Activated CD4-positive, alpha-beta T cell treated with anti-CD3 and anti-CD28 coated beads, Interleukin-2, amount 10 ng/mL, durations not matched to agents 7 days and 5 days (primary cell): Measurements from ENCODE around the gene GMPS. TPM values are rescaled to one million over a fixed set of nuclear protein-coding genes. Genes with fewer than 3 reads are reported as not detected.
"Not testable (repeated sequence)": the region's sequence is repeated elsewhere in the genome, so short reads cannot be mapped to it uniquely, and the experiment has no call there.

Source experiments
- CTCF ChIA-PET: fragments of 350-600 bp; sonication (Branson Sonifier 250); formaldehyde crosslinking; loops from one replicate; lab custom pipeline; 2021; ENCODE audit warnings: antibody characterized with exemption; lab: Charles Lee
- POLR2A ChIA-PET: fragments of 350-600 bp; sonication (Branson Sonifier 250); formaldehyde crosslinking; loops from one replicate; lab custom pipeline; 2021; ENCODE audit warnings: antibody characterized with exemption; lab: Charles Lee
- DNase-seq: peaks from one replicate; pipeline ENCODE4 v3.0.0-alpha.2; 2020
- H3K27ac Mint-ChIP-seq: one replicate; pipeline ENCODE4 v1.8.0; 2021; ENCODE audit warnings: mild to moderate bottlenecking, moderate library complexity, mixed read lengths
- H3K27me3 Mint-ChIP-seq: one replicate; pipeline ENCODE4 v1.8.0; 2021; ENCODE audit warnings: mixed read lengths
- H3K36me3 Mint-ChIP-seq: one replicate; pipeline ENCODE4 v1.8.0; 2021; ENCODE audit warnings: low read depth, mixed read lengths
- H3K4me1 Mint-ChIP-seq: one replicate; pipeline ENCODE4 v1.8.0; 2021; ENCODE audit warnings: mixed read lengths
- H3K4me3 Mint-ChIP-seq: one replicate; pipeline ENCODE4 v1.8.0; 2021; ENCODE audit warnings: mild to moderate bottlenecking, moderate library complexity, mixed read lengths
- H3K9me3 Mint-ChIP-seq: one replicate; pipeline ENCODE4 v1.8.0; 2021; ENCODE audit warnings: mixed read lengths
- total RNA-seq, 2 experiments: library from RNA; stranded (reverse); gene quantifications; one replicate each; pipeline ENCODE4 v1.2.3, GENCODE V29; 2021

The GMPS gene
- total RNA-seq, 2 experiments from 2014 or later, result 92.1 to 99.2 TPM

GRCh38 chr3:155859859-155860258 lies 10.6 kb upstream of the GMPS start:
- peaks cover 6% of the 10 kb centered on the region for H3K27me3 Mint-ChIP-seq
- no peak overlapping the region for H3K4me3 Mint-ChIP-seq
- DNase-seq, result no peak
- peaks cover 39% of the 10 kb centered on the region for H3K4me1 Mint-ChIP-seq
- ChIA-PET CTCF (no interaction called here), POLR2A (no interaction called here)
- H3K36me3 Mint-ChIP-seq, result peaks cover 4% of the 10 kb centered on the region
- H3K27ac Mint-ChIP-seq, result no peak overlapping the region
- peaks cover 6% of the 10 kb centered on the region for H3K9me3 Mint-ChIP-seq

- H3K27ac Mint-ChIP-seq, POLR2A ChIA-PET, H3K36me3 Mint-ChIP-seq, H3K4me3 Mint-ChIP-seq, H3K9me3 Mint-ChIP-seq, H3K27me3 Mint-ChIP-seq, DNase-seq: not testable (repeated sequence)
- peaks cover 38% of the 10 kb centered on the region for H3K4me1 Mint-ChIP-seq
- CTCF ChIA-PET, result interaction anchor here (2.6 kb wide), 1 partner anchor 54 kb away, joined by 12 read pairs; the partner anchor contains the start of gene C3orf33
Observed at GRCh38 chr3:155860424-155860823, 10.0 kb upstream of the GMPS start.

- no peak for DNase-seq
- peaks cover 6% of the 10 kb centered on the region for H3K9me3 Mint-ChIP-seq
- H3K27me3 Mint-ChIP-seq, result peaks cover 6% of the 10 kb centered on the region
- peaks cover 35% of the 10 kb centered on the region for H3K4me1 Mint-ChIP-seq
- H3K36me3 Mint-ChIP-seq, result peaks cover 4% of the 10 kb centered on the region
- POLR2A ChIA-PET, result no interaction called here
- peak overlapping the region; percentile 86 for H3K27ac Mint-ChIP-seq
- CTCF ChIA-PET, result interaction anchor here (1.4 to 2.6 kb wide), 3 partner anchors 26 to 56 kb away, joined by 3 to 12 read pairs (median 3); partner anchors contain the start of gene C3orf33
- no peak overlapping the region for H3K4me3 Mint-ChIP-seq
Observed at GRCh38 chr3:155861476-155862183, 8.8 kb upstream of the GMPS start.

- H3K4me3 Mint-ChIP-seq, H3K27me3 Mint-ChIP-seq, H3K9me3 Mint-ChIP-seq, H3K36me3 Mint-ChIP-seq: not testable (repeated sequence)
- Mint-ChIP-seq H3K4me1 (peaks cover 33% of the 10 kb centered on the region), H3K27ac (peak overlapping the region; percentile 86)
- POLR2A ChIA-PET, result interaction anchor here (0.8 kb wide), 1 partner anchor 9 kb away, joined by 4 read pairs; no protein-coding TSS in a partner anchor
- CTCF ChIA-PET, result interaction anchor here (0.6 to 2.6 kb wide), 5 partner anchors 27 to 113 kb away, joined by 3 to 12 read pairs (median 3); partner anchors contain the start of gene C3orf33
- peak; percentile 68 for DNase-seq
Observed at GRCh38 chr3:155862290-155862982, 8.0 kb upstream of the GMPS start.

GRCh38 chr3:155863072-155863784 lies 7.2 kb upstream of the GMPS start:
- H3K27ac Mint-ChIP-seq, result peak overlapping the region; percentile 86
- no peak for DNase-seq
- H3K4me1 Mint-ChIP-seq, result peaks cover 33% of the 10 kb centered on the region
- CTCF ChIA-PET, result interaction anchor here (2.6 kb wide), 1 partner anchor 57 kb away, joined by 12 read pairs; the partner anchor contains the start of gene C3orf33
- H3K4me3 Mint-ChIP-seq, result no peak overlapping the region
- no peaks in the 10 kb centered on the region for H3K27me3 Mint-ChIP-seq
- POLR2A ChIA-PET, result interaction anchor here (0.8 kb wide), 1 partner anchor 10 kb away, joined by 4 read pairs; no protein-coding TSS in a partner anchor
- H3K36me3 Mint-ChIP-seq, result peaks cover 4% of the 10 kb centered on the region
- H3K9me3 Mint-ChIP-seq, result peaks cover 6% of the 10 kb centered on the region

- ChIA-PET POLR2A (interaction anchor here (1.7 kb wide), 1 partner anchor 16 kb away, joined by 6 read pairs; the partner anchor contains the start of gene SLC33A1), CTCF (interaction anchor here (0.7 to 3.0 kb wide), 10 partner anchors 9 to 120 kb away, joined by 3 to 13 read pairs (median 4); partner anchors contain the start of genes C3orf33 and SLC33A1)
- peak overlapping the region; percentile 97 for H3K27ac Mint-ChIP-seq
- no peaks in the 10 kb centered on the region for H3K27me3 Mint-ChIP-seq
- H3K36me3 Mint-ChIP-seq, result peaks cover 10% of the 10 kb centered on the region
- H3K4me1 Mint-ChIP-seq, result peaks cover 28% of the 10 kb centered on the region
- DNase-seq, result no peak
- peak overlapping the region; percentile 87 for H3K4me3 Mint-ChIP-seq
- no peaks in the 10 kb centered on the region for H3K9me3 Mint-ChIP-seq
Observed at GRCh38 chr3:155869691-155870090, 759 bp upstream of the GMPS start.

GRCh38 chr3:155870945-155871745 lies 695 bp downstream of the GMPS start:
- CTCF ChIA-PET, result interaction anchor here (0.9 to 3.0 kb wide), 5 partner anchors 8 to 65 kb away, joined by 3 to 13 read pairs (median 5); partner anchors contain the start of genes C3orf33 and SLC33A1

GRCh38 chr3:155871746-155872158 lies 1.3 kb downstream of the GMPS start:
- no peaks in the 10 kb centered on the region for H3K27me3 Mint-ChIP-seq

More at GRCh38 chr3:155870945-155871745, 695 bp downstream of the GMPS start:
- H3K27ac Mint-ChIP-seq, result peak overlapping the region; percentile 96
- no peaks in the 10 kb centered on the region for H3K9me3 Mint-ChIP-seq
- peaks cover 33% of the 10 kb centered on the region for H3K4me1 Mint-ChIP-seq
- H3K36me3 Mint-ChIP-seq, result peaks cover 10% of the 10 kb centered on the region
- peak; percentile 61 for DNase-seq
- H3K27me3 Mint-ChIP-seq, result no peaks in the 10 kb centered on the region
- POLR2A ChIA-PET, result interaction anchor here (0.6 to 1.7 kb wide), 2 partner anchors 17 to 66 kb away, joined by 4 to 6 read pairs; partner anchors contain the start of gene SLC33A1
- H3K4me3 Mint-ChIP-seq, result peak overlapping the region; percentile 100

GRCh38 chr3:155872904-155873646 lies 2.6 kb downstream of the GMPS start:
- H3K36me3 Mint-ChIP-seq, result peaks cover 10% of the 10 kb centered on the region
- no peaks in the 10 kb centered on the region for H3K27me3 Mint-ChIP-seq
- H3K9me3 Mint-ChIP-seq, result no peaks in the 10 kb centered on the region
- ChIA-PET CTCF (no interaction called here), POLR2A (no interaction called here)
- DNase-seq, result no peak
- H3K4me1 Mint-ChIP-seq, result peaks cover 41% of the 10 kb centered on the region
- no peak overlapping the region for H3K27ac Mint-ChIP-seq
- H3K4me3 Mint-ChIP-seq, result peak overlapping the region; percentile 100

More at GRCh38 chr3:155871746-155872158, 1.3 kb downstream of the GMPS start:
- H3K4me1 Mint-ChIP-seq, result peaks cover 33% of the 10 kb centered on the region
- CTCF ChIA-PET, result interaction anchor here (0.9 to 3.0 kb wide), 3 partner anchors 19 to 66 kb away, joined by 3 to 13 read pairs (median 9); partner anchors contain the start of genes C3orf33 and SLC33A1
- H3K9me3 Mint-ChIP-seq, result no peaks in the 10 kb centered on the region
- H3K36me3 Mint-ChIP-seq, result peaks cover 10% of the 10 kb centered on the region
- H3K27ac Mint-ChIP-seq, result peak overlapping the region; percentile 96
- no peak for DNase-seq
- POLR2A ChIA-PET, result no interaction called here
- peak overlapping the region; percentile 100 for H3K4me3 Mint-ChIP-seq

GRCh38 chr3:155876037-155876436 lies 5.6 kb downstream of the GMPS start:
- peaks cover 10% of the 10 kb centered on the region for H3K36me3 Mint-ChIP-seq
- peaks cover 45% of the 10 kb centered on the region for H3K4me1 Mint-ChIP-seq
- ChIA-PET CTCF (no interaction called here), POLR2A (no interaction called here)
- H3K27me3 Mint-ChIP-seq, result no peaks in the 10 kb centered on the region
- no peaks in the 10 kb centered on the region for H3K9me3 Mint-ChIP-seq
- DNase-seq, result no peak
- H3K4me3 Mint-ChIP-seq, result no peak overlapping the region
- H3K27ac Mint-ChIP-seq, result no peak overlapping the region

- Mint-ChIP-seq H3K4me3 (no peak overlapping the region), H3K36me3 (peaks cover 10% of the 10 kb centered on the region), H3K4me1 (peaks cover 47% of the 10 kb centered on the region), H3K27me3 (no peaks in the 10 kb centered on the region), H3K9me3 (no peaks in the 10 kb centered on the region), H3K27ac (no peak overlapping the region)
- ChIA-PET CTCF (no interaction called here), POLR2A (no interaction called here)
- no peak for DNase-seq
Observed at GRCh38 chr3:155876503-155876902, 6.1 kb downstream of the GMPS start.
